Prostate gland (tissue), 2 donors: ENCODE measurements around the gene ATXN10. TPM values are rescaled to one million over a fixed set of nuclear protein-coding genes. Genes with fewer than 3 reads are reported as not detected.

Experiments
- DNase-seq: peaks from one replicate; pipeline ENCODE4 v3.0.0-alpha.2; 2019; ENCODE audit warnings: low spot score
- H3K27ac ChIP-seq, 2 donors: fragments of 200-600 bp; sonication (generic); 2 replicates each; pipeline ENCODE4 v1.5.1; 2017 to 2019
- H3K27me3 ChIP-seq: fragments of 200-600 bp; sonication (generic); replicated peaks from 2 replicates; pipeline ENCODE4 v1.5.1; 2019; ENCODE audit not compliant: insufficient read depth
- H3K36me3 ChIP-seq, 2 donors: fragments of 200-600 bp; sonication (generic); 1 replicate in 1 of 2; 2 replicates in 1 of 2; pipeline versions ENCODE4 v1.5.1 to v1.8.1; 2017 to 2019
- H3K4me1 ChIP-seq: fragments of 200-600 bp; sonication (generic); replicated peaks from 2 replicates; pipeline ENCODE4 v1.5.1; 2019
- H3K4me3 ChIP-seq, 2 donors: fragments of 200-600 bp; sonication (generic); 2 replicates each; pipeline ENCODE4 v1.5.1; 2017 to 2019
- H3K9me3 ChIP-seq: fragments of 200-600 bp; sonication (generic); 2 replicates; pipeline ENCODE4 v1.5.1; 2017
- CTCF ChIP-seq, 4 experiments: fragments of 200-600 bp in 2 of 4; fragments of 450-650 bp in 2 of 4; sonication (generic) in 2 of 4; IDR thresholded peaks; 1 replicate in 3 of 4; 2 replicates in 1 of 4; pipeline ENCODE4 v1.5.1; 2016 to 2019; ENCODE audit warnings: antibody characterized with exemption in 4 of 4, mild to moderate bottlenecking in 2 of 4, moderate library complexity in 2 of 4
- POLR2A ChIP-seq: fragments of 450-650 bp; IDR thresholded peaks from one replicate; pipeline ENCODE4 v1.6.1; 2016; ENCODE audit warnings: antibody characterized with exemption, mild to moderate bottlenecking
- POLR2AphosphoS5 ChIP-seq: sonication (generic); formaldehyde crosslinking; IDR thresholded peaks from one replicate; pipeline ENCODE4 v1.6.1; 2017; ENCODE audit warnings: antibody characterized with exemption
- WGBS: methylation state at CpG from one replicate; pipeline ENCODE4 v1.1.5; 2018; 5-methylcytosine and 5-hydroxymethylcytosine counted together
- intact Hi-C: fragments of 100-400 bp; cut with DNase I; formaldehyde crosslinking; loops from one replicate; pipeline ENCODE4 v1.14.2; 2022
- total RNA-seq, 2 donors: library from RNA; depleted of rRNA; stranded (reverse); fragments of >200 nt; gene quantifications; one replicate each; pipeline ENCODE4 v1.1.0, GENCODE V29; 2016

The ATXN10 gene
- total RNA-seq, 2 donors from 2014 or later: 125 to 148 TPM

- H3K4me1 ChIP-seq: peaks cover 20% of the 10 kb centered on the region
- H3K9me3 ChIP-seq: no peaks in the 10 kb centered on the region
- H3K27ac ChIP-seq: peak overlapping the region; percentile 29 to 45
- H3K27me3 ChIP-seq: no peaks in the 10 kb centered on the region
- no peak overlapping the region for H3K4me3 ChIP-seq
- no peaks in the 10 kb centered on the region for H3K36me3 ChIP-seq
- WGBS: 16% methylated on average over 4 of the region's 4 CpGs
- intact Hi-C loops: no loop called here
- TF ChIP-seq POLR2AphosphoS5 (peak; percentile 71), POLR2A (no peak)
- peak; percentile 40 for DNase-seq
Measured at GRCh38 chr22:45688600-45689080, 17.0 kb downstream of the ATXN10 start.

- Histone ChIP-seq H3K36me3 (no peaks in the 10 kb centered on the region), H3K9me3 (no peaks in the 10 kb centered on the region), H3K27me3 (no peaks in the 10 kb centered on the region), H3K27ac (no peak overlapping the region), H3K4me1 (peaks cover 20% of the 10 kb centered on the region), H3K4me3 (no peak overlapping the region)
- WGBS: 69% methylated on average over 1 of the region's 1 CpG
- TF ChIP-seq POLR2AphosphoS5: no peak
- no peak for DNase-seq
- intact Hi-C loops: no loop called here
Measured at GRCh38 chr22:45689211-45689610, 17.6 kb downstream of the ATXN10 start.

GRCh38 chr22:45690008-45690407 is 18.4 kb downstream of the ATXN10 start:
- no peak for DNase-seq
- Histone ChIP-seq H3K4me1 (peaks cover 20% of the 10 kb centered on the region), H3K4me3 (no peak overlapping the region), H3K27ac (peak overlapping the region in 1 of 2 donors; percentile 35), H3K27me3 (no peaks in the 10 kb centered on the region), H3K9me3 (no peaks in the 10 kb centered on the region), H3K36me3 (no peaks in the 10 kb centered on the region)
- 100% methylated on average over 2 of the region's 2 CpGs for WGBS
- TF ChIP-seq CTCF (IDR thresholded peaks at IDR 0.05): no peak
- intact Hi-C loops: no loop called here

GRCh38 chr22:45692549-45692948 is 20.9 kb downstream of the ATXN10 start:
- Histone ChIP-seq H3K27ac (no peak overlapping the region), H3K4me1 (peaks cover 20% of the 10 kb centered on the region), H3K9me3 (no peaks in the 10 kb centered on the region), H3K4me3 (no peak overlapping the region), H3K36me3 (no peaks in the 10 kb centered on the region), H3K27me3 (no peaks in the 10 kb centered on the region)
- DNase-seq: no peak
- WGBS: 15% methylated on average over 1 of the region's 1 CpG
- intact Hi-C loops: no loop called here
- TF ChIP-seq POLR2A: no peak
- TF ChIP-seq CTCF (IDR thresholded peaks at IDR 0.05): no peak
- TF ChIP-seq POLR2AphosphoS5: no peak

- H3K36me3 ChIP-seq: no peaks in the 10 kb centered on the region
- H3K9me3 ChIP-seq: no peaks in the 10 kb centered on the region
- peaks cover 12% of the 10 kb centered on the region for H3K4me1 ChIP-seq
- intact Hi-C loops: no loop called here
- TF ChIP-seq CTCF (IDR thresholded peaks at IDR 0.05) (no peak), POLR2A (no peak), POLR2AphosphoS5 (no peak)
- DNase-seq: no peak
- H3K27ac ChIP-seq: no peak overlapping the region
- no peaks in the 10 kb centered on the region for H3K27me3 ChIP-seq
- no peak overlapping the region for H3K4me3 ChIP-seq
- 90% methylated on average over 4 of the region's 4 CpGs for WGBS
Measured at GRCh38 chr22:45693835-45694234, 22.2 kb downstream of the ATXN10 start.

- Histone ChIP-seq H3K27ac (no peak overlapping the region), H3K4me3 (no peak overlapping the region), H3K4me1 (peaks cover 2% of the 10 kb centered on the region), H3K27me3 (no peaks in the 10 kb centered on the region), H3K36me3 (no peaks in the 10 kb centered on the region), H3K9me3 (no peaks in the 10 kb centered on the region)
- intact Hi-C loops: no loop called here
- no peak for DNase-seq
- 88% methylated on average over 6 of the region's 6 CpGs for WGBS
- no peak for TF ChIP-seq CTCF (IDR thresholded peaks at IDR 0.05)
- no peak for TF ChIP-seq POLR2A
- TF ChIP-seq POLR2AphosphoS5: no peak
Measured at GRCh38 chr22:45696227-45696626, 24.6 kb downstream of the ATXN10 start.
